Gastroesophageal sphincter (tissue), 4 donors: ENCODE results near the gene COL18A1. TPM values are rescaled to one million over a fixed set of nuclear protein-coding genes. Genes with fewer than 3 reads are reported as not detected.

Experiments used
- ATAC-seq: fragments of 150-250 bp; one replicate; pipeline ENCODE4 v1.9.1; 2016; ENCODE audit warnings: mild to moderate bottlenecking, moderate library complexity
- H3K27ac ChIP-seq, 4 donors: fragments of 200-600 bp; sonication (generic) in 3 of 4; 1 replicate in 3 of 4; 2 replicates in 1 of 4; pipeline ENCODE4 v1.5.1; 2016 to 2019
- H3K27me3 ChIP-seq: fragments of 200-600 bp; sonication (generic); one replicate; pipeline ENCODE4 v1.5.1; 2019
- H3K36me3 ChIP-seq, 2 donors: fragments of 200-600 bp; sonication (generic); one replicate each; pipeline ENCODE4 v1.5.1; 2019; ENCODE audit warnings: control low read depth in 1 of 2
- H3K4me1 ChIP-seq, 3 donors: fragments of 200-600 bp; sonication (generic); 1 replicate in 2 of 3; 2 replicates in 1 of 3; pipeline ENCODE4 v1.5.1; 2016 to 2019; ENCODE audit warnings: control low read depth in 2 of 3
- H3K4me3 ChIP-seq, 2 donors: fragments of 200-600 bp; sonication (generic); one replicate each; pipeline ENCODE4 v1.5.1; 2019; ENCODE audit warnings: mild to moderate bottlenecking in 1 of 2, moderate library complexity in 1 of 2
- H3K9me3 ChIP-seq, 3 donors: fragments of 200-600 bp; sonication (generic); one replicate each; pipeline ENCODE4 v1.5.1; 2017 to 2019; ENCODE audit warnings: control low read depth in 2 of 3
- CTCF ChIP-seq, 4 experiments: fragments of 200-600 bp in 2 of 4; fragments of 450-650 bp in 2 of 4; sonication (generic) in 1 of 4; IDR thresholded peaks; one replicate each; pipeline ENCODE4 v1.5.1; 2017 to 2019; ENCODE audit warnings: antibody characterized with exemption in 4 of 4, mild to moderate bottlenecking in 2 of 4, moderate library complexity in 2 of 4
- EP300 ChIP-seq: sonication (generic); formaldehyde crosslinking; IDR thresholded peaks from one replicate; pipeline ENCODE4 v1.6.1; 2017; ENCODE audit warnings: antibody characterized with exemption, mild to moderate bottlenecking
- POLR2A ChIP-seq, 2 donors: fragments of 450-650 bp; IDR thresholded peaks; one replicate each; pipeline ENCODE4 v1.6.1; 2017; ENCODE audit warnings: antibody characterized with exemption in 2 of 2, mild to moderate bottlenecking in 2 of 2, moderate library complexity in 1 of 2
- POLR2AphosphoS5 ChIP-seq: sonication (generic); formaldehyde crosslinking; IDR thresholded peaks from one replicate; pipeline ENCODE4 v1.6.1; 2017; ENCODE audit warnings: antibody characterized with exemption
- WGBS, 2 donors: methylation state at CpG; one replicate each; pipeline ENCODE4 v1.1.5; 2018; ENCODE audit warnings: low coverage in 1 of 2; 5-methylcytosine and 5-hydroxymethylcytosine counted together
- total RNA-seq, 4 donors: library from RNA; depleted of rRNA; stranded (reverse); fragments of >200 nt; gene quantifications; one replicate each; pipeline ENCODE4 v1.1.0, GENCODE V29; 2016

Gene COL18A1
- total RNA-seq, 4 donors from 2014 or later = 69.3 to 116 (median 78.4) TPM

DNA sequence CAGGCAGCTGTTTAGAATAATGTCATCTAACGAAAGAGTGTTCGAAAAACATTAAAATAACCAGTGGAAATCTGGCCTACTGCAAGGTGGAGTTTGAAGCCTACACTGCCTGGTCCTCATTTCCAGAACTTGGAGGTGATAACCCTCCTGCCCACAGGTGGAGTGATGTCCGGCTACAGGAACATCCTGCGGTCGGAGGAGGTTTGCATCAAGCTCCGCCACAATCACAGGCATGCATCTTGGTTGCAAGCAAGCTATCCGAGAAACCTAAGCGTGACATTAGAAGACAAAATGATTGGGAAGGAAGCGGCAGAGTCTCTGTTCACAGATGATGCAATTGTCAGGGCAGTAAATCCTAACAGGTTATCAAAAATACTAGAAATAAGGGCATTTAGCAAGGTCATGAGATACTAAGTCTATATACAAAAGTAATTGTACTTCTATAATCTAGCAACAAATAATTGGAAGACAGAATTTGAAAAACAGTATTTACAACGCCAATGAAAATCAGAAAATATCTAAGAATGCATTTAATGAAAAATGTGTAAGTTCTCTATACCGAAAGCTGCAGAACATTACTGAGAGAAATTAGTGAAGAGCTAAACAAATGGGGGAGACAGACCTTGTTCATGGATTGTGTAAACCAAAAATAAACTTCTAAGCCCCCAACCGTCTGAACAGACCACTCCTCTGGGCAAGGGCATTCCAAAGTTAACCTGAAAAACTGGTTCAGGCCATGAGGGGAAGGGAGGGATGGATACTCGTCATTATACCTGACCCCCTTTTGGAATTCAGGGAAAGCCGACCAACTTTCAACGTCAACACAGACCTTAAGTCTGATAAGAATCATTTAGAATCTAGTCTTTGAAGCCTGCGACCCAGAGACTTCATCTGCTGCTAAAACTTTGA, 141.9 kb downstream of the COL18A1 start:
- Histone ChIP-seq H3K9me3 (no peaks in the 10 kb centered on the region), H3K27ac (no peak overlapping the region), H3K36me3 (no peaks in the 10 kb centered on the region), H3K4me3 (no peak overlapping the region), H3K27me3 (peaks cover 10% of the 10 kb centered on the region), H3K4me1 (peaks cover 0 to 14% (median 5%) of the 10 kb centered on the region in 3 donors)
- ATAC-seq = no peak
- no peak for TF ChIP-seq EP300
- TF ChIP-seq POLR2A (IDR thresholded peaks at IDR 0.05) = no peak
- no peak for TF ChIP-seq POLR2AphosphoS5
- TF ChIP-seq CTCF (IDR thresholded peaks at IDR 0.05) = no peak
- 69 to 74% methylated on average over 8 to 16 of the region's 16 CpGs for WGBS, 2 donors

DNA sequence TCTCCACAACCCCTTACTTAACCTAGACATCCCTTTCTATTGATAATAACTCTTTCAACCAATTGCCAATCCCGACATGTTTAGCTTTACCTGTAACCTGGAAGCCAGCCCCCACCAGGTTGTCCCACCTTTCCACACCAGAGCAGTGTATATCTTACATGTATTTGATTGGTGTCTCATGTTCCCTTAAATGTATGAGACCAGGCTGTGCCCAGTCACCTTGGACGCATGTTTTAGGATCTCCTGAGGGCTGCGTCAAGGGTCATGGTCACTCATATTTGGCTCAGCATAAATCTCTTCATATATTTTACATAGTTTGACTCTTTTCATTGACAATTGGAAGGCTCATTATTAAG, 142.6 kb downstream of the COL18A1 start:
- Histone ChIP-seq H3K27me3 (peaks cover 10% of the 10 kb centered on the region), H3K36me3 (no peaks in the 10 kb centered on the region), H3K4me1 (peaks cover 0 to 10% (median 5%) of the 10 kb centered on the region in 3 donors), H3K27ac (no peak overlapping the region), H3K4me3 (no peak overlapping the region), H3K9me3 (no peaks in the 10 kb centered on the region)
- no peak for ATAC-seq
- 86% methylated on average over 3 of the region's 3 CpGs; no CpG with 5 or more reads in 1 of the 2 donors for WGBS, 2 donors
- no peak for TF ChIP-seq CTCF (IDR thresholded peaks at IDR 0.05)
- no peak for TF ChIP-seq EP300
- no peak for TF ChIP-seq POLR2A (IDR thresholded peaks at IDR 0.05)
- no peak for TF ChIP-seq POLR2AphosphoS5

GRCh38 chr21:45548711-45549491, 143.9 kb downstream of the COL18A1 start:
- Histone ChIP-seq H3K36me3 (no peaks in the 10 kb centered on the region), H3K4me1 (no peaks in the 10 kb centered on the region), H3K27ac (no peak overlapping the region), H3K9me3 (no peaks in the 10 kb centered on the region), H3K4me3 (no peak overlapping the region), H3K27me3 (peaks cover 10% of the 10 kb centered on the region)
- no peak for ATAC-seq
- WGBS, 2 donors = 69 to 78% methylated on average over 5 to 8 of the region's 9 CpGs
- TF ChIP-seq POLR2A (IDR thresholded peaks at IDR 0.05) = no peak

DNA sequence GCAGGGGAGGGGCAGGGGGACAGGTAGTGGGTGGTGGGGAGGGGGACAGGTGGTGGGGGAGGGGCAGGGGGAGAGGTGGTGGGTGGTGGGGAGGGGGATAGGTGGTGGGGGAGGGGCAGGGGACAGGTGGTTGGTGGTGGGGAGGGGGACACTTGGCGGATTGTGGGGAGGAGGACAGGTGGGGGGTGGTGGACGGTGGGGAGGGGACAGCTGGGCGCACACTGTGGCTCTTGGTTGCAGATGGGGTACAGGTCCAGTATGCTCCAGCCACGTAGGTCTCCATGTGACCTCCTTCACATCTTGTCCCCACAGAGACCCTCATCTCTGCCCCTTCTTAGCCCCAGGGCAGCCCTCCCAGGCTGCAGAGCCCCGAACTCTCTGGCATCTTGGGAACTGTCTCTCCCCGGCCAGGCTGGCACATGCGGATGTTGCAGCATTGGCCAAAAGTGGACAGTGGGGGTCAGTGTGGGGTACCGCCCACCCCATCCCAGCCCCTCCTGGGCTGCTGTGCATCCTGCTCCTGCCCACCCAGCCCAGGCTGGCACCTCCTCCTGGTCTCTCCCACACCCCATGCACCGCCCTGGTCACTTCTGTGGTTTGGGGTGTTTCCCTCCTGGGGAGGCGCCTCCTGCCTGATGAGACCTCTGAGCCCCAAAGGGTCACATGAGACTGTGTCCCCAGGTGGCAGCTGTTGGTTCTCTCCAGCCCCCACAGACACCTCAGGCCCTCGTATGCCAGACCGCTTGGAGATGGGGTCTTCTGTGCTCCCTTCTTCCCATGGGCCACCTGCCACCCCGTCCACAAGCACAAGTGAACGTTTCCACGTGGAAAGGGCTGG, 144.9 kb downstream of the COL18A1 start:
- H3K36me3 ChIP-seq = no peaks in the 10 kb centered on the region
- 68 to 76% methylated on average over 4 to 6 of the region's 15 CpGs for WGBS, 2 donors
- peaks cover 10% of the 10 kb centered on the region for H3K27me3 ChIP-seq
- ATAC-seq = no peak
- no peak overlapping the region for H3K27ac ChIP-seq
- TF ChIP-seq EP300 = no peak
- no peak for TF ChIP-seq CTCF (IDR thresholded peaks at IDR 0.05)
- no peak for TF ChIP-seq POLR2A (IDR thresholded peaks at IDR 0.05)
- no peak for TF ChIP-seq POLR2AphosphoS5
- H3K4me3 ChIP-seq = no peak overlapping the region
- no peaks in the 10 kb centered on the region for H3K9me3 ChIP-seq
- H3K4me1 ChIP-seq = no peaks in the 10 kb centered on the region
